SK-N-SH treated with all-trans-retinoic acid at 6 μM for 48 hours (cell line): ENCODE measurements around the gene FBXL13.

Experiments
- ATAC-seq: fragments of 200-7000 bp; cut with Tn5 transposase; 3 replicates; pipeline ENCODE4 v1.9.1; 2020; ENCODE audit warnings: mild to moderate bottlenecking, moderate library complexity
- ARNTL ChIP-seq: fragments of 450-650 bp; formaldehyde crosslinking; IDR thresholded peaks from 2 replicates; pipeline ENCODE4 v1.5.0; 2020; ENCODE audit warnings: low read depth, mild to moderate bottlenecking, moderate library complexity, borderline replicate concordance
- BACH2 ChIP-seq: fragments of 250-450 bp; sonication (Bioruptor Pico); IDR thresholded peaks from 2 replicates; pipeline ENCODE4 v1.9.0; 2021; ENCODE audit warnings: mild to moderate bottlenecking, borderline replicate concordance
- CREB5 ChIP-seq: fragments of 250-450 bp; sonication (Bioruptor Pico); IDR thresholded peaks from 2 replicates; pipeline ENCODE4 v1.5.1; 2020; ENCODE audit warnings: low read depth, mild to moderate bottlenecking, moderate library complexity
- CSDC2 ChIP-seq: fragments of 250-450 bp; sonication (Bioruptor Pico); IDR thresholded peaks from 2 replicates; pipeline ENCODE4 v1.5.0; 2020; ENCODE audit warnings: mild to moderate bottlenecking, moderate library complexity
- CSRNP3 ChIP-seq: fragments of 250-450 bp; sonication (Bioruptor Pico); IDR thresholded peaks from 2 replicates; pipeline ENCODE4 v1.5.1; 2021; ENCODE audit warnings: mild to moderate bottlenecking, moderate library complexity
- ESRRG ChIP-seq: fragments of 250-450 bp; sonication (Bioruptor Pico); IDR thresholded peaks from 2 replicates; pipeline ENCODE4 v1.6.1; 2021; ENCODE audit warnings: mild to moderate bottlenecking
- GLIS3 ChIP-seq: fragments of 250-450 bp; sonication (Bioruptor Pico); IDR thresholded peaks from 2 replicates; pipeline ENCODE4 v1.5.0; 2020; ENCODE audit warnings: mild to moderate bottlenecking, moderate library complexity
- ISL1 ChIP-seq: fragments of 250-450 bp; sonication (Bioruptor Pico); IDR thresholded peaks from 2 replicates; pipeline ENCODE4 v2.1.2; 2022; ENCODE audit warnings: mild to moderate bottlenecking, moderate library complexity
- OSR1 ChIP-seq: fragments of 250-450 bp; sonication (Bioruptor Pico); IDR thresholded peaks from 2 replicates; pipeline ENCODE4 v1.8.0; 2022; ENCODE audit warnings: moderate library complexity, mild to moderate bottlenecking, inconsistent platforms
- PATZ1 ChIP-seq: fragments of 250-450 bp; sonication (Bioruptor Pico); IDR thresholded peaks from 2 replicates; pipeline ENCODE4 v1.8.0; 2020; ENCODE audit warnings: mild to moderate bottlenecking, moderate library complexity, borderline replicate concordance
- POU6F1 ChIP-seq: fragments of 250-450 bp; sonication (Bioruptor Pico); IDR thresholded peaks from 2 replicates; pipeline ENCODE4 v1.8.0; 2021; ENCODE audit warnings: low read depth, mild to moderate bottlenecking, moderate library complexity, borderline replicate concordance
- RARB ChIP-seq: fragments of 250-450 bp; sonication (Bioruptor Pico); IDR thresholded peaks from 2 replicates; pipeline ENCODE4 v1.8.0; 2021; ENCODE audit warnings: mild to moderate bottlenecking, moderate library complexity
- SNAI2 ChIP-seq: fragments of 250-450 bp; sonication (Bioruptor Pico); IDR thresholded peaks from 2 replicates; pipeline ENCODE4 v1.5.0; 2020; ENCODE audit warnings: mild to moderate bottlenecking, moderate library complexity
- TCF4 ChIP-seq: fragments of 250-450 bp; sonication (Bioruptor Pico); IDR thresholded peaks from 2 replicates; pipeline ENCODE4 v1.8.0; 2021; ENCODE audit warnings: mild to moderate bottlenecking, moderate library complexity, borderline replicate concordance
- TOX ChIP-seq: fragments of 250-450 bp; sonication (Bioruptor Pico); IDR thresholded peaks from 2 replicates; pipeline ENCODE4 v1.8.0; 2021; ENCODE audit warnings: mild to moderate bottlenecking, moderate library complexity, borderline replicate concordance
- TSHZ2 ChIP-seq: fragments of 250-450 bp; sonication (Bioruptor Pico); IDR thresholded peaks from 2 replicates; pipeline ENCODE4 v1.5.0; 2020; ENCODE audit warnings: mild to moderate bottlenecking, moderate library complexity
- ZC3H10 ChIP-seq: fragments of 250-450 bp; sonication (Bioruptor Pico); IDR thresholded peaks from 2 replicates; pipeline ENCODE4 v1.5.1; 2021; ENCODE audit warnings: mild to moderate bottlenecking, moderate library complexity
- ZFP3 ChIP-seq: fragments of 250-450 bp; sonication (Bioruptor Pico); IDR thresholded peaks from 2 replicates; pipeline ENCODE4 v1.5.0; 2020; ENCODE audit warnings: mild to moderate bottlenecking, moderate library complexity
- ZFP30 ChIP-seq: fragments of 450-650 bp; formaldehyde crosslinking; IDR thresholded peaks from 2 replicates; pipeline ENCODE4 v1.5.0; 2022; ENCODE audit warnings: mild to moderate bottlenecking, moderate library complexity
- ZNF565 ChIP-seq: fragments of 450-650 bp; formaldehyde crosslinking; conservative IDR thresholded peaks from 2 replicates; pipeline ENCODE4 v1.5.0; 2020; ENCODE audit warnings: low read depth, mild to moderate bottlenecking, moderate library complexity
- ZNF70 ChIP-seq: fragments of 450-650 bp; formaldehyde crosslinking; IDR thresholded peaks from 2 replicates; pipeline ENCODE4 v1.5.0; 2020; ENCODE audit warnings: mild to moderate bottlenecking, moderate library complexity
- ZNF8 ChIP-seq: fragments of 450-650 bp; formaldehyde crosslinking; IDR thresholded peaks from 2 replicates; pipeline ENCODE4 v1.5.0; 2020; ENCODE audit warnings: mild to moderate bottlenecking, moderate library complexity

FBXL13 gene

GRCh38 chr7:103116511-103116910 is 41.9 kb upstream of the FBXL13 start:
- ATAC-seq = no peak
- no peak for TF ChIP-seq SNAI2 (CRISPR knock-in tag)
- TF ChIP-seq ZNF8 (CRISPR knock-in tag) = no peak
- TF ChIP-seq TOX (CRISPR knock-in tag) = no peak
- no peak for TF ChIP-seq CSRNP3 (CRISPR knock-in tag)
- TF ChIP-seq TCF4 (CRISPR knock-in tag) = no peak

- ATAC-seq = no peak
- TF ChIP-seq ARNTL (CRISPR knock-in tag) (no peak), GLIS3 (no peak), ZFP30 (CRISPR knock-in tag) (no peak), TSHZ2 (no peak), ZNF70 (CRISPR knock-in tag) (no peak), ESRRG (CRISPR knock-in tag) (no peak), ZNF565 (CRISPR knock-in tag) (no peak), ZFP3 (CRISPR knock-in tag) (no peak), ISL1 (no peak), CREB5 (CRISPR knock-in tag) (no peak), POU6F1 (CRISPR knock-in tag) (no peak), TOX (CRISPR knock-in tag) (no peak), ZC3H10 (CRISPR knock-in tag) (no peak)
These were observed 41.2 kb upstream of the FBXL13 start for GRCh38 chr7:103115771-103116170.

- ATAC-seq = no peak
- TF ChIP-seq OSR1 (CRISPR knock-in tag) (no peak), ZNF8 (CRISPR knock-in tag) (no peak), SNAI2 (CRISPR knock-in tag) (no peak), RARB (no peak), CSDC2 (CRISPR knock-in tag) (no peak), ESRRG (CRISPR knock-in tag) (no peak), GLIS3 (no peak), ZNF70 (CRISPR knock-in tag) (no peak), PATZ1 (CRISPR knock-in tag) (no peak), ZFP30 (CRISPR knock-in tag) (no peak), BACH2 (CRISPR knock-in tag) (no peak), ZC3H10 (CRISPR knock-in tag) (no peak)
These were observed 40.0 kb upstream of the FBXL13 start for GRCh38 chr7:103114576-103115008.
